B cell (primary cell): ENCODE measurements around the gene LRRN2. TPM values are rescaled to one million over a fixed set of nuclear protein-coding genes. Genes with fewer than 3 reads are reported as not detected.

Experiments used
- ATAC-seq: fragments of 200-7000 bp; cut with Tn5 transposase; one replicate; pipeline ENCODE4 v1.10.0; 2021; ENCODE audit warnings: low read depth, mild to moderate bottlenecking, moderate number of reproducible peaks, moderate library complexity
- CTCF ChIA-PET: fragments of 350-600 bp; sonication (Branson Sonifier 250); formaldehyde crosslinking; loops from one replicate; lab custom pipeline; 2021; ENCODE audit warnings: antibody characterized with exemption, inconsistent platforms; lab: Charles Lee
- POLR2A ChIA-PET: fragments of 350-600 bp; sonication (Branson Sonifier 250); formaldehyde crosslinking; loops from one replicate; lab custom pipeline; 2021; ENCODE audit warnings: antibody characterized with exemption; lab: Charles Lee
- DNase-seq: peaks from one replicate; pipeline ENCODE4 v3.0.0; 2013
- H2AFZ ChIP-seq: 2 replicates; pipeline ENCODE4 v1.6.1; 2012; ENCODE audit warnings: mild to moderate bottlenecking, low read depth, low read length; ENCODE audit not compliant: insufficient read depth, poor library complexity, severe bottlenecking
- H3K27ac ChIP-seq, 2 donors: 1 replicate in 1 of 2; 2 replicates in 1 of 2; pipeline ENCODE4 v1.5.1; 2012 to 2013; ENCODE audit warnings: low read length in 2 of 2, mild to moderate bottlenecking in 2 of 2, moderate library complexity in 1 of 2
- H3K27me3 ChIP-seq, 4 experiments: fragments of 200-600 bp in 1 of 4; sonication (generic) in 1 of 4; replicated peaks in 1 of 4; 1 replicate in 2 of 4; 2 replicates in 2 of 4; pipeline versions ENCODE4 v1.6.1 to v1.7.0; 2013 to 2016; ENCODE audit warnings: low read length in 3 of 4, mild to moderate bottlenecking in 2 of 4, mixed read lengths in 1 of 4, moderate library complexity in 1 of 4; ENCODE audit not compliant: insufficient read depth in 4 of 4, control insufficient read depth in 3 of 4; ENCODE audit errors: control extremely low read depth in 1 of 4
- H3K36me3 ChIP-seq, 2 experiments: replicated peaks in 1 of 2; 1 replicate in 1 of 2; 2 replicates in 1 of 2; pipeline versions ENCODE4 v1.6.1 to v1.7.1; 2013; ENCODE audit warnings: low read length in 1 of 2; ENCODE audit not compliant: insufficient read depth in 2 of 2, control insufficient read depth in 1 of 2; ENCODE audit errors: control extremely low read depth in 1 of 2, extremely low read depth in 1 of 2
- H3K4me1 ChIP-seq, 2 donors: fragments of 200-600 bp in 1 of 2; sonication (generic) in 1 of 2; 1 replicate in 1 of 2; 2 replicates in 1 of 2; pipeline versions ENCODE4 v1.5.1 to v1.6.1; 2013 to 2017; ENCODE audit warnings: low read length in 2 of 2; ENCODE audit not compliant: control insufficient read depth in 2 of 2, insufficient read depth in 2 of 2
- H3K4me2 ChIP-seq: replicated peaks from 2 replicates; pipeline ENCODE3; 2012; ENCODE audit warnings: mild to moderate bottlenecking, low read depth, low read length; ENCODE audit not compliant: poor library complexity, severe bottlenecking
- H3K4me3 ChIP-seq, 5 experiments: fragments of 200-600 bp in 1 of 5; sonication (generic) in 1 of 5; 1 replicate in 3 of 5; 2 replicates in 2 of 5; pipeline versions ENCODE4 v1.5.1 to v1.7.0; 2011 to 2016; ENCODE audit warnings: low read length in 4 of 5, mild to moderate bottlenecking in 4 of 5, low read depth in 2 of 5, control low read depth in 1 of 5, moderate library complexity in 1 of 5; ENCODE audit not compliant: insufficient read depth in 1 of 5; ENCODE audit errors: control extremely low read depth in 1 of 5, extremely low read depth in 1 of 5
- H3K79me2 ChIP-seq: fragments of 200-600 bp; sonication (generic); one replicate; pipeline ENCODE4 v1.6.0; 2016; ENCODE audit warnings: low read length; ENCODE audit not compliant: control insufficient read depth, insufficient read depth
- H3K9ac ChIP-seq: fragments of 200-600 bp; sonication (generic); 2 replicates; pipeline ENCODE4 v1.6.1; 2017; ENCODE audit warnings: mild to moderate bottlenecking, low read length, moderate library complexity
- H3K9me3 ChIP-seq, 3 donors: one replicate each; pipeline versions ENCODE4 v1.6.1 to v1.7.1; 2013; ENCODE audit warnings: low read length in 2 of 3; ENCODE audit not compliant: control insufficient read depth in 2 of 3, insufficient read depth in 1 of 3; ENCODE audit errors: control extremely low read depth in 1 of 3
- H4K20me1 ChIP-seq: 2 replicates; pipeline ENCODE4 v1.6.0; 2012; ENCODE audit warnings: mild to moderate bottlenecking, low read length; ENCODE audit not compliant: insufficient read depth, control insufficient read depth, poor library complexity, severe bottlenecking
- H3K27ac Mint-ChIP-seq: one replicate; pipeline ENCODE4 v1.8.0; 2021; ENCODE audit warnings: mixed read lengths
- H3K27me3 Mint-ChIP-seq: one replicate; pipeline ENCODE4 v1.8.0; 2021; ENCODE audit warnings: mixed read lengths
- H3K4me1 Mint-ChIP-seq: one replicate; pipeline ENCODE4 v1.8.0; 2021; ENCODE audit warnings: mixed read lengths
- H3K4me3 Mint-ChIP-seq: one replicate; pipeline ENCODE4 v1.8.0; 2021; ENCODE audit warnings: mixed read lengths
- H3K9me3 Mint-ChIP-seq: one replicate; pipeline ENCODE4 v1.8.0; 2022; ENCODE audit warnings: mixed read lengths; ENCODE audit not compliant: insufficient read depth
- EZH2 ChIP-seq: IDR thresholded peaks from 2 replicates; pipeline ENCODE4 v1.6.1; 2012; ENCODE audit warnings: borderline replicate concordance, low read depth, mild to moderate bottlenecking, moderate library complexity, low read length; ENCODE audit not compliant: insufficient read depth, poor library complexity, severe bottlenecking
- WGBS: methylation state at CpG from one replicate; pipeline ENCODE4 v1.1.5; 2013; ENCODE audit warnings: missing lambda C conversion rate; ENCODE audit not compliant: insufficient coverage; 5-methylcytosine and 5-hydroxymethylcytosine counted together
- intact Hi-C: fragments of 100-400 bp; cut with micrococcal nuclease; formaldehyde crosslinking; loops from one replicate; pipeline ENCODE4 v1.10.0; 2022
- polyA plus RNA-seq: library from polyadenylated mRNA; depleted of rRNA; stranded (reverse); fragments of >200 nt; gene quantifications from 2 replicates; pipeline ENCODE4 v1.2.3, GENCODE V29; 2012
- total RNA-seq, 2 donors: library from RNA; stranded (reverse); fragments of 120-200 nt in 1 of 2; gene quantifications; 1 replicate in 1 of 2; 2 replicates in 1 of 2; pipeline versions ENCODE4 v1.2.3 to v1.2.4, GENCODE V29; 2013 to 2022
- TF ChIP-seq, protein P1 (sequence below): fragments of 200-600 bp; IDR thresholded peaks from one replicate; pipeline ENCODE4 v1.8.0; 2022; ENCODE audit warnings: antibody characterized with exemption, mild to moderate bottlenecking

Gene LRRN2
- total and polyA plus RNA-seq, 2 donors (not counting 1 experiment from before 2014, with no cell fraction given): not detected

DNA sequence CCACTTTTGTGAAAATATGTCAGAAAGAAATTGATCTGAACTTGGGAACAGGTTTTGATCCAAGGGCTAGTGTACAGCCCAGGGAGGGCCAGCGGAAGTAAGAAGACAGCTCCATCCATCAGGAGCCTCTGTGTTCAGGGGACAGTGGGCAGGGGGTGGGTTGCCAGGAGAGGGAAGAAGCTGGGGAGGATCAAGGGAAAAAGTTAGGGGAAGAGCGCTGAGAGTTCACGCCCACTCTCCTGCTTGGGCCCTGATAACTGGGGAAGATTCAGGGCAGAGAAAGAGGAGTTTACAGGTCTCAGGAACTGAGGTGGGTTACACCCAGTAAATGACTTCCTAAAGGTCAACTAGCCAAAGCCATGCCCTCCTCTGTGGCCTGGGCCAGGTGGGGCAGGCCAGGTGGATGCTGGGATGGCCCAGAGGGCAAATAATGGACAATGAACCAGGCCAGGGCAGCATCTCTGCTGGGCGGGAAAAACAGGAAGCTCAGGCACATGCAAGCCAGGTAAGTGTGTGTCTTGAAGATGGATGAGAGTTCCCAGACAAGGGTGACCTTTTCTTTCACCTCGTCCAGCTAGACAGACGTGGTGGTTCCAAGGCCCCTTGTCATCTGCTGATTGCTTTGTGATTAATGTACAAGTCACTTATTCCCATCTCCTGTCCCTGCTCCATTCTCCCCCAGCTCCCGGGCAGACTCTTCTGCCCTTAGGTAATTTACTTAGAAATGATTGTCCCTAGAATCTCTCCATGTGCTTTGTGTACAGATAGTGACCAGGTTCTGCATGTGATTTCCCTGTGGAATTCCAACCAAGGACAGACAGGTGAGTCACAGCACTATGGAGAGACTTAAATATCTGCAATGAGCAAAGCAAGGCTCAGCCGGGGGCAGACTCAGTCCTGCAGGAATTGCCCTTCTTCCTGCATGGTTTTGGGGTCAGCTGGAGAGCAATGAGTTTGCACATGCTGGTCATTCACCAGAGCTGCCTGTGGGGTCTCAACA is 112.3 kb downstream of the LRRN2 start:
- H3K9ac ChIP-seq: no peak overlapping the region
- no peaks in the 10 kb centered on the region for H3K9me3 Mint-ChIP-seq
- WGBS: 93% methylated on average over 5 of the region's 8 CpGs

More for the DNA sequence above, 112.3 kb downstream of the LRRN2 start:
- TF ChIP-seq EZH2: no peak
- TF ChIP-seq, protein P1, sequence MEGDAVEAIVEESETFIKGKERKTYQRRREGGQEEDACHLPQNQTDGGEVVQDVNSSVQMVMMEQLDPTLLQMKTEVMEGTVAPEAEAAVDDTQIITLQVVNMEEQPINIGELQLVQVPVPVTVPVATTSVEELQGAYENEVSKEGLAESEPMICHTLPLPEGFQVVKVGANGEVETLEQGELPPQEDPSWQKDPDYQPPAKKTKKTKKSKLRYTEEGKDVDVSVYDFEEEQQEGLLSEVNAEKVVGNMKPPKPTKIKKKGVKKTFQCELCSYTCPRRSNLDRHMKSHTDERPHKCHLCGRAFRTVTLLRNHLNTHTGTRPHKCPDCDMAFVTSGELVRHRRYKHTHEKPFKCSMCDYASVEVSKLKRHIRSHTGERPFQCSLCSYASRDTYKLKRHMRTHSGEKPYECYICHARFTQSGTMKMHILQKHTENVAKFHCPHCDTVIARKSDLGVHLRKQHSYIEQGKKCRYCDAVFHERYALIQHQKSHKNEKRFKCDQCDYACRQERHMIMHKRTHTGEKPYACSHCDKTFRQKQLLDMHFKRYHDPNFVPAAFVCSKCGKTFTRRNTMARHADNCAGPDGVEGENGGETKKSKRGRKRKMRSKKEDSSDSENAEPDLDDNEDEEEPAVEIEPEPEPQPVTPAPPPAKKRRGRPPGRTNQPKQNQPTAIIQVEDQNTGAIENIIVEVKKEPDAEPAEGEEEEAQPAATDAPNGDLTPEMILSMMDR: no peak
- no peaks in the 10 kb centered on the region for H3K27me3 ChIP-seq
- ChIA-PET CTCF (interaction anchor here (1.7 to 3.3 kb wide), 3 partner anchors 8 to 234 kb away, joined by 5 to 15 read pairs (median 7); no protein-coding TSS in a partner anchor), POLR2A (no interaction called here)
- H3K9me3 ChIP-seq: no peaks in the 10 kb centered on the region
- H2AFZ ChIP-seq: no peak overlapping the region
- no peak overlapping the region for H3K4me2 ChIP-seq
- DNase-seq: no peak
- H3K4me3 ChIP-seq: no peak overlapping the region
- peaks cover 7 to 47% of the 10 kb centered on the region in 2 experiments for H3K36me3 ChIP-seq
- Mint-ChIP-seq H3K4me1 (peaks cover 8% of the 10 kb centered on the region), H3K27ac (no peak overlapping the region), H3K27me3 (no peaks in the 10 kb centered on the region), H3K4me3 (no peak overlapping the region)
- no peak overlapping the region for H3K27ac ChIP-seq
- intact Hi-C loops: no loop called here
- H4K20me1 ChIP-seq: no peaks in the 10 kb centered on the region
- H3K4me1 ChIP-seq: peaks cover 2 to 4% of the 10 kb centered on the region in 2 donors
- H3K79me2 ChIP-seq: no peaks in the 10 kb centered on the region
- no peak for ATAC-seq
